HG03457 (cell line): ENCODE measurements around the gene NIM1K.
"Not testable (repeated sequence)": the region's sequence is repeated elsewhere in the genome, so short reads cannot be mapped to it uniquely, and the experiment has no call there.

ENCODE experiments used
- ATAC-seq: cut with Tn5 transposase; IDR thresholded peaks from one replicate; pipeline ENCODE4 v1.9.1; 2021; ENCODE audit warnings: moderate number of reproducible peaks; ENCODE audit not compliant: unreplicated experiment

NIM1K gene

GRCh38 chr5:43312076-43312661 lies 120.1 kb downstream of the NIM1K start:
- no peak for ATAC-seq

DNA sequence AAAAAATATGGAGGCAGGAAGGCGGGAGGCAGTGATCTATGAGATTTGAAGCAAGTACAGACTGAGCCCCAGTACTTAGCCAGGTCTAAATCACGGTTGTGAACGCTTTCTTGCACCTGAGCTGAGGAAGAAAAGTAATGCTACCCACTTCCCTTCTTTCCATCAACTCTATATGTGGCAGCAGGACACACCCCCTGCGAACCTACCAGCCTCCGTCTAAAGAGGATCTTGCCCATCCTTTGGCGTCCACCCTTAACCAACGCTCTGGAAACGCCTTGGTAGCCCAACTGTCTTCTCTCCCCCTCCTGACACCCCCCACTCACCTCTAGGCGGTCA lies 120.6 kb downstream of the NIM1K start:
- peak; percentile 0 for ATAC-seq

GRCh38 chr5:43313035-43313853 lies 121.2 kb downstream of the NIM1K start, which contains the start of gene HMGCS1:
TSS of gene HMGCS1 (minus strand) at chr5:43313412. CDS start at chr5:43298965, 14,447 bp downstream.
- ATAC-seq, result peak; percentile 89

DNA sequence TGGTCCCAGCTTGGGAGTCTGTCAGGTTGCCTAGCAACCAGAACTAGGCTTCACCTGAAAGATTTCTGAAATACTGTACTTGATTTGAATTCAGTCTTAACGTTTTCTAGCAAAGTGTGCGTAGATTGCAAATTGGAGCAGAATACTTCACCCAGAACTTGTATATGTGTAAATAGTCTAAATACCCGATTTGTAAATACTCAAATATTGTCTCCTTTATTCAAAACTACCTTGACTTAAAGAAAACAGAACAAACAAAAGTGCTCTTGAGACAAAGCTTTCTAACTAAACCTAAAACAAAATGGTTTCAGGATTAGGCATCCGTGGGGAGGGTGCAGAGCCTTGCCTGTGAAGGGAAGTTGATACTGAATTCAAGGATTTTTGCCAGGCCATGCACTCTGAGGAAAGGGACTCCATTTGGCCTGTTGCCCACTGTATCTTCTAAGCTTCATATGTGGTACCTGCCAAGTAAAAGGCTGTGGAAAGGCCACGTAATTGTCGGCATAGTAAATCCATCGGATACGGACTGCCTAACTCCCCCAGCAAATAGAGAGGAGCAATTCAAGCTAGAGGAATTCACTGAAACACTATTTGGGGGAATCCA lies 121.9 kb downstream of the NIM1K start:
- ATAC-seq, result no peak

GRCh38 chr5:43314724-43315123 lies 122.7 kb downstream of the NIM1K start:
- ATAC-seq, result no peak

DNA sequence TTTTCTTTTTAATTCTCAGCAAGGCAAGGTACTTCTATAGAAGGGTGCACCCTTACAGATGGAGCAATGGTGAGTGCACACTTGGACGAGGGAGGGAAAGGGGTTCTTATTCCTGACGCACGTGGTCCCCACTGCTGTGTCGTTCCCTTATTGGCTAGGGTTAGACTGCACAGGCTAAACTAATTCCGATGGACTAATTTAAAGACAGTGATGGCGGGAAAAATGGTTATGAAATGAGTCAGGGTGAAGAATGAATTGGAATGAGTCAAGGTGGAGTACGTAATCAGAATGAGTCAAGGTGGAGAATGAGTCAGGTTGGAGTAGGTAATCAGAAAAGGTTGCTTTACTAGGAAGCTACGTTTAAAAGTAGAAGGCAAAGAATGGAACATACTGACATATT lies 123.2 kb downstream of the NIM1K start:
- no peak for ATAC-seq

GRCh38 chr5:43315682-43316081 lies 123.7 kb downstream of the NIM1K start:
- ATAC-seq, result no peak

DNA sequence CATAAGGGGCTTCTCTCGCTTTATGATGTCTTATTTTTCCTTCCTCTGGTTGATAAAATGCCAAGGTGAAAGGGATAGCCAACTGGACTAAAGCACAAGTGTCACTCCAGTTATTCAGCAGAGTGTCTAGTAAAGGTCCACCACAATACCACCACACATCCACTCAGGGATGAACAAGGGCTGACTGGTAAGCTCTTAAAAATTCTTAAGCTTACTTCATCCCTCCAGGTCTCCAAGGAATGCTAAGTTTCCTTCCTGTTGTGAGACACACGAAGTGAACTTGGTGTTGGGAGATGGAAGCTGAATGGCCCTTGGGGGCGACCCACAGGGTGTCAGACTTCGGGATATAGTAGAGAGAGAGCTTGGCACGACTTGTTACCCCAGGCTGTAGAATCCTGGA lies 124.4 kb downstream of the NIM1K start:
- no peak for ATAC-seq

DNA sequence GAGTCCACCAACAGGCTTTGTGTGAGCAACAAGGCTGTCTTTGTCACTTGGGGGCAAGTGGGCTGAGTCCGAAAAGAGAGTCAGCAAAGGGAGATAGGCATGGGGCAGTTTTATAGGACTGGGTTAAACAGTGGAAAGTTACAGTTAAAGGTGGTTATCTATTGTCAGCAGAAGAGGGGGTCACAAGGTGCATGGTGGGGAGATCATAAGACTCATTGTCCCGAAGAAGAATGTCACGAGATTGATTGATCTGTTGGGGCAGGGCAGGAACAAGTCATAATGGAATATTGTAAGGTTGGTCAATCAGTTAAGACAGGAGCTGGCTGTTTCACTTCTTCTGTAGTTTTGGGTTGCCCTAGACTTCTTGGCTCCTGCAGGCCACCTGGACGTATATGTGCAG lies 128.8 kb downstream of the NIM1K start:
- ATAC-seq, result no peak

GRCh38 chr5:43323488-43323887 lies 131.5 kb downstream of the NIM1K start:
- not testable (repeated sequence) for ATAC-seq

DNA sequence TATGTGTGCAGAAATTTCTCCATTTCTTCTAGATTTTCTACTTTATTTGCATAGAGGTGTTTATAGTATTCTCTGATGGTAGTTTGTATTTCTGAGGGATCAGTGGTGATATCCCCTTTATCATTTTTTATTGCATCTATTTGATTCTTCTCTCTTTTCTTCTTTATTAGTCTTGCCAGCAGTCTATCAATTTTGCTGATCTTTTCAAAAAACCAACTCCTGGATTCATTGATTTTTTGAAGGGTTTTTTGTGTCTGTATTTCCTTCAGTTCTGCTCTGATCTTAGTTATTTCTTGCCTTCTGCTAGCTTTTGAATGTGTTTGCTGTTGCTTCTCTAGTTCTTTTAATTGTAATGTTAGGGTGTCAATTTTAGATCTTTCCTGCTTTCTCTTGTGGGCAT lies 133.6 kb downstream of the NIM1K start:
- not testable (repeated sequence) for ATAC-seq
